GM12891 (cell line): ENCODE measurements around the gene TMEM258.

Experiments
- POLR2A ChIP-seq: IDR thresholded peaks from 2 replicates; pipeline ENCODE4 v1.6.1; 2011; ENCODE audit warnings: low read depth, low read length, control low read depth
- POLR2AphosphoS5 ChIP-seq: IDR thresholded peaks from 2 replicates; pipeline ENCODE4 v1.6.1; 2011; ENCODE audit warnings: low read depth, low read length, control low read depth
- SPI1 ChIP-seq: IDR thresholded peaks from 2 replicates; pipeline ENCODE4 v1.6.1; 2011; ENCODE audit warnings: low read depth, low read length, control low read depth
- TAF1 ChIP-seq: IDR thresholded peaks from 2 replicates; pipeline ENCODE4 v1.6.1; 2011; ENCODE audit warnings: low read depth, low read length, control low read depth

- no peak for TF ChIP-seq POLR2A
- no peak for TF ChIP-seq POLR2AphosphoS5
- no peak for TF ChIP-seq SPI1
- no peak for TF ChIP-seq TAF1
Measured at GRCh38 chr11:61773809-61774208, 18.6 kb downstream of the TMEM258 start.
